ENCODE measurements around the gene ACTRT2.

Gene ACTRT2

GRCh38 chr1:3071565-3072390, 50.5 kb downstream of the ACTRT2 start:
- no peak for DNase-seq

All from NCI-H82 (cell line).